Stimulated activated CD8-positive, alpha-beta memory T cell treated with anti-CD3 and anti-CD28 coated beads, Interleukin-12 subunit alpha, Interleukin-12 subunit beta, amount 100 ng/mL, for 4 hours (primary cell): Measurements from ENCODE around the gene NBPF8.
"Not testable (repeated sequence)": the region's sequence is repeated elsewhere in the genome, so short reads cannot be mapped to it uniquely, and the experiment has no call there.

Experiments used
- DNase-seq: peaks from one replicate; pipeline ENCODE4 v3.0.0-alpha.2; 2020; ENCODE audit warnings: low read depth

The NBPF8 gene, protein sequence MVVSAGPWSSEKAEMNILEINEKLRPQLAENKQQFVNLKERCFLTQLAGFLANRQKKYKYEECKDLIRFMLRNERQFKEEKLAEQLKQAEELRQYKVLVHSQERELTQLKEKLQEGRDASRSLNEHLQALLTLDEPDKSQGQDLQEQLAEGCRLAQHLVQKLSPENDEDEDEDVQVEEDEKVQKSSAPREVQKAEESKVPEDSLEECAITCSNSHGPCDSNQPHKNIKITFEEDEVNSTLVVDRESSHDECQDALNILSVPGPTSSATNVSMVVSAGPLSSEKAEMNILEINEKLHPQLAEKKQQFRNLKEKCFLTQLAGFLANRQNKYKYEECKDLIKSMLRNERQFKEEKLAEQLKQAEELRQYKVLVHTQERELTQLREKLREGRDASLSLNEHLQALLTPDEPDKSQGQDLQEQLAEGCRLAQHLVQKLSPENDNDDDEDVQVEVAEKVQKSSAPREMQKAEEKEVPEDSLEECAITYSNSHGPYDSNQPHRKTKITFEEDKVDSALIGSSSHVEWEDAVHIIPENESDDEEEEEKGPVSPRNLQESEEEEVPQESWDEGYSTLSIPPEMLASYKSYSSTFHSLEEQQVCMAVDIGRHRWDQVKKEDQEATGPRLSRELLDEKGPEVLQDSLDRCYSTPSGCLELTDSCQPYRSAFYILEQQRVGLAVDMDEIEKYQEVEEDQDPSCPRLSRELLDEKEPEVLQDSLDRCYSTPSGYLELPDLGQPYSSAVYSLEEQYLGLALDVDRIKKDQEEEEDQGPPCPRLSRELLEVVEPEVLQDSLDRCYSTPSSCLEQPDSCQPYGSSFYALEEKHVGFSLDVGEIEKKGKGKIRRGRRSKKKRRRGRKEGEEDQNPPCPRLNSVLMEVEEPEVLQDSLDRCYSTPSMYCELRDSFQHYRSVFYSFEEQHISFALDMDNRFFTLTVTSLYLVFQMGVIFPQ

DNA sequence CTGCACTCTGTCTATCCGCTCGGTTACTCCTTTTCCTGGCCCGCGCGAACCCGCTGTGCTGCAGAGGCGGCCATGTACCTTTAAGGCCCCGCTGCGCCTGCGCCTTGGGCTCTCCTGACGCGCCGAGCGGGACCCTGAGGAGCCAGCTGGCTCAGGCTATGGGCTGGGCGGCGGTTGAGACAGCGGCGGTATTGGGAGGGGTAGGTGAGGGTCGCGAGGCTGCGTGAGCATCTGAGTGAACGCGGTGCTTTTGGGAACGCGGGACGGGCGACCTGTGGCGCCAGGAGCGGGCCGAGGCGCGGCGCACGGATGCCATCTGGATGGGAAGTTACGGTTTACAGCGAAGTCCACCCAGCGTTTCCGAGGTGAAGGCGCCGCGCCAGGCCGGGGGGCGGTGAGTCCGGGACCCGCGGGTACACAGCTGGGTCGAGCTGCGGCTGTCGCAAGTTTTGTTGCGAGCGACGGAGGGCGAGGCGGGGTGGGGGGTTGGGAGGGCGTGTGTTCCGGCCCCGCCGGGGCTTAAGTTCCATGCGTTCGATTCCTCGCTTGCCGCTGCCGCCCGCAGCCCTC is at the start of gene NBPF8:
Gene NBPF8, plus strand, starts transcription at position 125 of the 570 bp plus-strand sequence. CDS start 21,488 bp downstream, outside the sequence.
- peak; percentile 52 for DNase-seq

DNA sequence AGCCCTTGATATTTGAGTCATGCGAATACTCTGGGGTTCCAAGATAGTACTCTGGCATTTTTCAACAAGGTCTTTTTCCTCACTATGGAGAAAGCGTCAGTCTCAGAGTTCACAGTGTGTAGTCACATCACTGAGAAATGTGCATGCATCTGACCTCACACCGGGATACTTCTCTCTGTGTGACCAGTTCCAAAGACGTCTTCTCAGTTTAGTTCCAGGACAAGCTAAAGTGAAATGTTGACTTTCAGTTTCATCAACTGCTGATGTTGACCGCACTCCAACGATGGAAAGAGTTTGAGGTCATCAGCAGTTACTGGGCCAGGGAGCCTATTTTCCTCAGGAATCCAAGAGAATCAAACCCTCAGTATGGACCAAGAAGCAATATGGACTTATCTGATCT is 47.1 kb upstream of the NBPF8 start:
- DNase-seq, result not testable (repeated sequence)

DNA sequence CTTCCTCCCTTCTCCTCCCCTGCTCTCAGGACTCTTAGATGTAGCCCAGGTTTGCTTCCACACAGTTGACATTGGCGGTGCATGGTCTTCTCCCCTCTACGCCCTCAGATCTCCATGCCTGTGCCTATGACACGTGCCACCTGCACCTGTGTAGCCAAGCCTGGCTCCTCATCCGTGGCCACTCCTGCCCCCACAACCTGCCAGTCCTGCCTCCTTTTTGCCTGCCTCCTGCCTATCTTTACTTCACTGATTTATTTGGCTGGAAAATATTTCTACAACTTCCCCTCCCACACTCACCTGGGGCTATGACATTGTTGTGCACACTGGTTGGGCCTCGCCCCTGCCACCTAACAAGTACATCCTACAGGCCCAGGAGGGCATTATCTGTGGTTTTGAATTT is 28.2 kb upstream of the NBPF8 start:
- not testable (repeated sequence) for DNase-seq

DNA sequence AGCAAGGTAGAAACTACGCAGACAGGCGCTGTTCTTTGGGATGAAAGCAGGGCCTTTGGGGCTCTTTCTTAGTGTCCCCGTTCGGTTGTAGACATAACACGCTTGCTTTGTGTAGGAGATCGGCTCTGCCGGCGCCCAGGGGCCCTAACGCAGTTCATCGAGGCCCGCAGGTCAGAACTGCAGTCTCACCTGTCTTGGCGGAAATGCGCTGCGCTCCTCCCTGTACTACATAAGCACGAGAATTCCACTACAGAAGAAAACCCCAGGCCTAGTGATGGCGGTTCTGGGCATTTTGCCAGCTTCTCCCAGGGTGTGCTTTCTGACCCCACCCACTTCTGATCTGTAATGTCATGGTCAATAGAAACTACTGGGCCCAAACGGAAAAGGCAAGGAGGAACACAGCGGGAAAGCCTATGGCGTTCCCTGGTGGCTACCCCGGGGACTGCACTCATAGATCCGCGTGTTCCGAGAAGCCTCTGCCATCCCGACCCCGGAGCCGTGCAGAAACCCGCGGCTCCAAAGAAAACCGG is 26.2 kb upstream of the NBPF8 start:
- not testable (repeated sequence) for DNase-seq

DNA sequence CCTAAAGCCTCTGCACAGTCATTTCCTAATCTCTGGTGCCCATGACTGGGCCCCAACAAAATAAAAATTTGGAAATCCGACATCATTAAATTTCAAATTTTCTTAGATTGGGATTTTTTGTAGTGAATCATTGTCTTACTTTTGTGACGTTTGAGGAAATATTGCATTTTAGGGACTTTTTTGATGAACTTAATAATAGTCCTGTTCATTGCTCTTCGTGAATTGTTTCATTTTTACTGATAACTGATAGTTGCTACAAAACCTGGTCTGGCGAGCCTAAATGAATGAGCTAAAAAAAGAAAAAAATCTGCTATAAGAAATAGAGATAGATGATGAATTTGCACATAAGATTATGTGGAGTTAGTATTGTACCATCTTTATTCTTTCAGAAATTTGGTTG is 23.5 kb upstream of the NBPF8 start:
- not testable (repeated sequence) for DNase-seq

DNA sequence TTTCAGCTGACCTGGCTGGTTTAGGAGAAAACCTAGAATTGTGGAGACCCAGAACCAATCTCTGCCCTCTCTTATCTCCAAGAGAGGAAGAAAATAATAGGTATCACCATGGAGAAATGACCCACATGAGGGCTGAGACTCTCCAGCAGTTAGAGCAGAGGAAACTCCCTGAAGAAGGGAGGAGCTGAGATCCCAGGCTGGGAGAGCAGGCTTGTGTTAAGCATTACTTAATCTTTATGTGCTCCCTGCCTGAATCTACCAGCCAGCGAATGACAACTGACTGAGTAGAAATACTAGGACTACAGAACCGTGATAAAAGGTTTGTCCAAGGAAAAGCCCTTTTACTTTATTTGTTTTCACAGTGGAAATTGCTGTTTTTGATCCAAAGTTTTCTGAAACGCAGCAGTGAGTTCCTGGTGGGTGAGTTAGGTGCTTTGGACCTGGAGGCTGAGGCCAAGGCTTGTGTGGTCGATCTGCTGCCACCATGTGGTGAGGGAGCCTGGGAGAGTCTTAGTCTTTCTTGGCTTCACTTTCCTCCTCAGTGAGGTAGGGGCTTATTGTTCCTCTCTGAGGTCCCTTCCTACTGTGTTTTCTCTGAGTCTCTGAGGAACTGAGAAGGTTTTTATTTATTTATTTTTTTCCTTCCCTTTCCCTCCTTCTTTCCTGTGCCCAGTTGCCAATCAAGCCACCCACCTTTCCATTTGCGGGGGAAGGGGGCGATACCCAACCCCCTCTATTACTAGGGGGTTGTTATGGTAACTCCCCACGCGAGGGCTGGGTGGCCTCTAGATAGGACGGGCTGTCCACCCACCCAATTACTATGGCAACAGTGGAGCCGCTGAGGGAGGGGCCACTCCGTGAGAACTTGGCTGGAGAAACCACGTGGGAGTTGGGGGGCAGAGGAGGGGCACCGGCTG is 21.3 kb upstream of the NBPF8 start:
- DNase-seq, result not testable (repeated sequence)

DNA sequence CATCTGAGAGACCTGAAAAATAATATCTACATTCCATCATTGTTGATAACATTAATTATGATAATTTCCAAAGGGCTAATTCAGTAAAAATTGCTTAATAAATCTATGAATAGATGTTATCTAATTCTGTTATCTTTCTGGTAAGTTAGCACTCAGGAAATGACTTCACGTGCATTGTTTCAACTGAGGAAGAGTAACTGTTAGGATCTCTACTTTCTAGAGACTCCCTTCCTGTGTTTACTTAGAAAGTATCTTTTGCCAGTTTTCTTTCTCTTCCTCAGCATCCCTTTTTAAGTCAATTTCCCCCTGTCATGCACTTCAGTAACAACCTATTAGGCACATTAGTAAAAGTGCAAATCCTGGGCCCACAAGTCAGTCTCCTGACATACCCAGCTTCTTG is 9.5 kb upstream of the NBPF8 start:
- DNase-seq, result not testable (repeated sequence)

DNA sequence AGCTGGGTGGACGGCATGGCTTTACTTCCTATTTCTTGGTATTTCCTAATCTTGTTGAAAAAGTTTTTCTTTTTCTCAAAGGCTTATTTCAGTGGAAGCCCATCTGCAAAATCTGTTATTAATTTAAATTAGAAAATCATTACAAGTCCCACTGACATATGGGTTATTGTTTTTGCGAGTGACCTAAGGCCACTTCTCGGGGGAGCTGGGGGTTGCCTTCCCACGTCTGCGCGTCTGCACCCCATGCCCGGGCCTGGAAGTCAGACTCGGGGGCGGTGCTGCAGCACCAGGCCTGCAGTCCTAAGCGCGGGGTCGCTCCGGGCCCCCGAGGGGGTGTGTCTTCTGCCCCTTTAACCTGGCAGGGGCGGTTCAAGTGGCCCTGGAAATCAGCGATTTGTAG is 384 bp upstream of the NBPF8 start:
- not testable (repeated sequence) for DNase-seq

DNA sequence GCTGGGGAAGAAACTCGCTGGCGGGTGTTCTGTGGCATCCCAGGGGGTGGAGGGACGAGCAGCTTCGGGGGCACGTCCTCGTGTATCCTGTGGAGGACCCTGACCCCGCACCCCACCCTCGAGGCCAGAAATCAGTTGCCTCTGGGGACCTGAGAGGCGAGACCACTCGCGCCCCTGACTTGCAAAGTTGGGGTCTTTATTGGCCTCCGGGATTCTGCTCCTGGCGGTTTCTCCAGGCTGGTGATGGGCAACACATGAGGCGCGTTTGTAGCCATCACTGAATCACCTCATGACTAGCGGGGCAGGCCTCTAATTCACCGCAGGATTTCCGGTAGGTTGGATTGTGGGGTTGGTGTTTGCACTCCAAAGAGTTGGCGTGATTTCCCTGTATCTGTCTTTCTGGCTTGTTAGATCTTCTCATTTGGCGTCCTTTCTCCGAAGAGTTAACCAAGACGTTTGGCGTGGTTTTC is 692 bp downstream of the NBPF8 start:
- DNase-seq, result peak; percentile 1

DNA sequence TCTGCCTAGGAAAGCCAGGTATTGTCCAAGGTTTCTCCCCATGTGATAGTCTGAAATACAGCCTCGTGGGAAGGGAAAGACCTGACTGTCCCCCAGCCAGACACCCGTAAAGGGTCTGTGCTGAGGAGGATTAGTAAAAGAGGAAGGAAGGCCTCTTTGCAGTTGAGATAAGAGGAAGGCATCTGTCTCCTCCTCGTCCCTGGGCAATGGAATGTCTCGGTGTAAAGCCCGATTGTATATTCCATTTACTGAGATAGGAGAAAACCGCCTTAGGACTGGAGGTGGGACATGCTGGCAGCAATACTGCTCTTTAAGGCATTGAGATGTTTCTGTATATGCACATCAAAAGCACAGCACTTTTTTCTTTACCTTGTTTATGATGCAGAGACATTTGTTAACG is 10.2 kb downstream of the NBPF8 start:
- not testable (repeated sequence) for DNase-seq

DNA sequence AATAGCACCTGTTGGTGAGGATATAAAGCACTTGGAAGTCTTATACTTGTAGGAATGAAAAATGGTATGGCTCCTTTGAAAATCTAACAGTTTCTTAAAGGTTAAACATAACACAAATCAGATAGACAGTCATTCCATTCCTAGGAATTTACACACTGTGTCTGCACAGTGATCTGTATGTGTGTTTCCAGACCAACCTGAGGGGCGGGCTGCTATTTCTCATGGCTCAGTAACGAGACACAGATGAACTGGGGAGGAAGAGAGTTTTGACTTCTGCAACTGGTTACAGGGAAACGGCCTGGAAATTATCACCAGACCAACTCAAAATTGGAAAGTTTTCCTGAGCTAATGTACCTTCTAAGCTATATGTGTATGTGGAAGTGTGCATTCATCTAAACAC is 16.8 kb downstream of the NBPF8 start:
- not testable (repeated sequence) for DNase-seq

DNA sequence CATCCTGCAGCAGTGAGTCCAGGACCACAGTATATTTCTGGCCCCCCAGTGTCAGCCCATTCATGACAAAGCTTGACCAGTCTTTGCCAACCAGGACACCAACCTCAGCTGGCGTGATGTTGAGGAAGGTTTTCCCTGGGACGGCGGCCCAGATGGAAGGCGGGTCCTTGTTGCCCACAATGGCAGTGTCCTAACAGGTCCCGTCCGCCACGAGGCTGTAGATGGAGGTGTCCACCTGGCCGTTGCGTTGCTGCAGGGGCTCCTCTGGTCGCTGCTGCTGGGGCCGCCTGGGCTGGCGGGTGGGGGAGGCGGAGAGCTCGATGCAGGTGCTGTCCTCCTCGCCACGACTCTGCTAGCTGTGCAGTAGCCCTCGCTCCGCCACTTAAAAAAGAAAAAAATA is 19.0 kb downstream of the NBPF8 start:
- DNase-seq, result not testable (repeated sequence)

DNA sequence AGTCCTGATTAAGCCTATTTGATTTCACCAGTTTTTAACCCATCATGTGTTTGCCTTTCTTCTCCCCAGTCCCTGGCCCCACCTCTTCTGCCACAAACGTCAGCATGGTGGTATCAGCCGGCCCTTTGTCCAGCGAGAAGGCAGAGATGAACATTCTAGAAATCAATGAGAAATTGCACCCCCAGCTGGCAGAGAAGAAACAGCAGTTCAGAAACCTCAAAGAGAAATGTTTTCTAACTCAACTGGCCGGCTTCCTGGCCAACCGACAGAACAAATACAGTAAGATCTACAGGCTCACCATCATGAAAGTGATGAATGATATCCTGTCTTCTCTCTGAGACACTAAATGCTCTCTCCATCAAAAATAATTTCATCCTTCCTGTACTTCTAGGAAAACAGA is 34.3 kb downstream of the NBPF8 start:
- not testable (repeated sequence) for DNase-seq
